K562 (cell line): ENCODE results near the gene JPT2.

ENCODE experiments used
- EZH2 ChIP-seq: IDR thresholded peaks from 2 replicates; pipeline ENCODE4 v1.6.1; 2012; ENCODE audit warnings: low read depth, mild to moderate bottlenecking, inconsistent platforms, low read length, borderline replicate concordance
- KDM4B ChIP-seq, 2 experiments: fragments of 450-650 bp in 1 of 2; sonication (generic) in 1 of 2; IDR thresholded peaks; 2 replicates each; pipeline ENCODE4 v1.6.1; 2016 to 2017; ENCODE audit warnings: borderline replicate concordance in 2 of 2, antibody characterized with exemption in 1 of 2, low read depth in 1 of 2, mild to moderate bottlenecking in 1 of 2
- MBD2 ChIP-seq: sonication (generic); IDR thresholded peaks from 2 replicates; pipeline ENCODE4 v1.6.1; 2016; ENCODE audit warnings: low read depth, borderline replicate concordance
- MYBL2 ChIP-seq, 2 experiments: fragments of 450-650 bp in 1 of 2; sonication (generic) in 1 of 2; formaldehyde crosslinking in 1 of 2; IDR thresholded peaks; 2 replicates each; pipeline versions ENCODE4 v1.6.1 to v1.8.1; 2017 to 2022; ENCODE audit warnings: borderline replicate concordance in 1 of 2, inconsistent platforms in 1 of 2, low read depth in 1 of 2, mild to moderate bottlenecking in 1 of 2, missing genetic modification reagents in 1 of 2, moderate library complexity in 1 of 2
- NCOA1 ChIP-seq: fragments of 450-650 bp; IDR thresholded peaks from 2 replicates; pipeline ENCODE4 v1.6.1; 2016; ENCODE audit warnings: low read depth
- POLR2A ChIP-seq: fragments of 450-650 bp; conservative IDR thresholded peaks from 2 replicates; pipeline ENCODE4 v1.6.1; 2016
- POLR2AphosphoS5 ChIP-seq: IDR thresholded peaks from 2 replicates; pipeline ENCODE4 v1.6.1; 2011; ENCODE audit warnings: mild to moderate bottlenecking, low read depth, low read length, moderate library complexity; ENCODE audit not compliant: control insufficient read depth, insufficient read depth
- TAF1 ChIP-seq: IDR thresholded peaks from 2 replicates; pipeline ENCODE4 v1.6.1; 2011; ENCODE audit warnings: mild to moderate bottlenecking, low read length, moderate library complexity; ENCODE audit not compliant: insufficient read depth, control insufficient read depth, severe bottlenecking; ENCODE audit errors: extremely low read depth
- U2AF2 ChIP-seq: fragments of 200-400 bp; formaldehyde crosslinking; optimal IDR thresholded peaks from 2 replicates; pipeline ENCODE3; 2017; ENCODE audit warnings: low read depth, mild to moderate bottlenecking, low read length
- ZKSCAN8 ChIP-seq: fragments of 200-800 bp; sonication (Bioruptor generic); IDR thresholded peaks from 2 replicates; pipeline ENCODE4 v1.6.1; 2016; ENCODE audit warnings: missing genetic modification characterization, missing compliant biosample characterization
- ZNF146 ChIP-seq: IDR thresholded peaks from one replicate; pipeline ENCODE4 v1.6.1; 2018; ENCODE audit warnings: missing compliant biosample characterization; ENCODE audit not compliant: unreplicated experiment
- TF ChIP-seq, protein P1 (sequence below), 3 experiments: fragments of 200-800 bp in 1 of 3; sonication (Bioruptor generic) in 1 of 3; sonication (generic) in 1 of 3; formaldehyde crosslinking in 1 of 3; IDR thresholded peaks; 2 replicates each; pipeline versions ENCODE4 v1.6.1 to v1.8.0; 2016 to 2022; ENCODE audit warnings: mild to moderate bottlenecking in 2 of 3, missing compliant biosample characterization in 2 of 3, missing genetic modification characterization in 2 of 3, missing genetic modification reagents in 1 of 3
- TF ChIP-seq, protein P2 (sequence below), 3 experiments: IDR thresholded peaks in 2 of 3; conservative IDR thresholded peaks in 1 of 3; 2 replicates each; pipeline ENCODE4 v1.5.1; 2011 to 2012; ENCODE audit warnings: low read length in 3 of 3, mild to moderate bottlenecking in 3 of 3, control low read depth in 2 of 3, improper control_type of control experiment in 1 of 3, inconsistent platforms in 1 of 3, low read depth in 1 of 3, mixed read lengths in 1 of 3, moderate library complexity in 1 of 3; ENCODE audit not compliant: insufficient read depth in 2 of 3
- TF ChIP-seq, protein P3 (sequence below): sonication (generic); formaldehyde crosslinking; IDR thresholded peaks from 2 replicates; pipeline ENCODE4 v1.8.1; 2023; ENCODE audit warnings: mild to moderate bottlenecking, missing genetic modification reagents

DNA sequence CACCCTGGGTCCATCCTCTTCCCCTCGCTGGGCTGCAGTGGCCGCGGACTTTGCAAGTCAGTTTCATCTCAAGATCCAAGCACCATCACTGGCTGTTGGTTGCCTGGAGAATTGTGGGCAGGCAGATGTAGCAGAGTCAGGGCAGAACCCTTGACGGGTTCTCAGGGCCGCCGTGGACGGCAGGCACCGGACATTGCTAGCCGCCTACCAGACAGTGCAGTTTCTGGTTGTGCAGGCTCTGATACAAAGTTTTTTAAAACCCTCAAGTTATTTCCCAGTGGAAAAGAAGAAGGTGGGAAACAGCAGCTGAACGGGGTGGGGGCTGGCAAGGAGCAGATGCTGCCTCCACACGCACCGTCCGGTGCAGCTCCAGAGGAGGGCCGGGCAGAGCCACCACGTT, 31.3 kb downstream of the JPT2 start:
- TF ChIP-seq MBD2 (no peak), KDM4B (IDR thresholded peaks at IDR 0.05; ENCODE audit: borderline replicate concordance in 2 of 2, low read depth in 1 of 2) (no peak), ZNF146 (CRISPR knock-in tag) (no peak), U2AF2 (no peak), MYBL2 (IDR thresholded peaks at IDR 0.05; ENCODE audit: low read depth) (no peak), MYBL2 (CRISPR knock-in tag; IDR thresholded peaks at IDR 0.05; ENCODE audit: borderline replicate concordance) (no peak), POLR2A (no peak), NCOA1 (no peak), EZH2 (no peak), POLR2AphosphoS5 (no peak), TAF1 (no peak), ZKSCAN8 (CRISPR knock-in tag) (no peak)
- TF ChIP-seq, protein P1, sequence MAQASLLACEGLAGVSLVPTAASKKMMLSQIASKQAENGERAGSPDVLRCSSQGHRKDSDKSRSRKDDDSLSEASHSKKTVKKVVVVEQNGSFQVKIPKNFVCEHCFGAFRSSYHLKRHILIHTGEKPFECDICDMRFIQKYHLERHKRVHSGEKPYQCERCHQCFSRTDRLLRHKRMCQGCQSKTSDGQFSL (CRISPR knock-in tag; IDR thresholded peaks at IDR 0.05) = no peak
- TF ChIP-seq, protein P1 (tag; IDR thresholded peaks at IDR 0.05) = no peak
- TF ChIP-seq, protein P2, sequence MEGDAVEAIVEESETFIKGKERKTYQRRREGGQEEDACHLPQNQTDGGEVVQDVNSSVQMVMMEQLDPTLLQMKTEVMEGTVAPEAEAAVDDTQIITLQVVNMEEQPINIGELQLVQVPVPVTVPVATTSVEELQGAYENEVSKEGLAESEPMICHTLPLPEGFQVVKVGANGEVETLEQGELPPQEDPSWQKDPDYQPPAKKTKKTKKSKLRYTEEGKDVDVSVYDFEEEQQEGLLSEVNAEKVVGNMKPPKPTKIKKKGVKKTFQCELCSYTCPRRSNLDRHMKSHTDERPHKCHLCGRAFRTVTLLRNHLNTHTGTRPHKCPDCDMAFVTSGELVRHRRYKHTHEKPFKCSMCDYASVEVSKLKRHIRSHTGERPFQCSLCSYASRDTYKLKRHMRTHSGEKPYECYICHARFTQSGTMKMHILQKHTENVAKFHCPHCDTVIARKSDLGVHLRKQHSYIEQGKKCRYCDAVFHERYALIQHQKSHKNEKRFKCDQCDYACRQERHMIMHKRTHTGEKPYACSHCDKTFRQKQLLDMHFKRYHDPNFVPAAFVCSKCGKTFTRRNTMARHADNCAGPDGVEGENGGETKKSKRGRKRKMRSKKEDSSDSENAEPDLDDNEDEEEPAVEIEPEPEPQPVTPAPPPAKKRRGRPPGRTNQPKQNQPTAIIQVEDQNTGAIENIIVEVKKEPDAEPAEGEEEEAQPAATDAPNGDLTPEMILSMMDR (IDR thresholded peaks at IDR 0.05 in 2 of 3, conservative IDR thresholded peaks at IDR 0.05 in 1 of 3; ENCODE audit: insufficient read depth in 2 of 3, low read depth in 1 of 3, low read length in 3 of 3) = no peak
- TF ChIP-seq, protein P3, sequence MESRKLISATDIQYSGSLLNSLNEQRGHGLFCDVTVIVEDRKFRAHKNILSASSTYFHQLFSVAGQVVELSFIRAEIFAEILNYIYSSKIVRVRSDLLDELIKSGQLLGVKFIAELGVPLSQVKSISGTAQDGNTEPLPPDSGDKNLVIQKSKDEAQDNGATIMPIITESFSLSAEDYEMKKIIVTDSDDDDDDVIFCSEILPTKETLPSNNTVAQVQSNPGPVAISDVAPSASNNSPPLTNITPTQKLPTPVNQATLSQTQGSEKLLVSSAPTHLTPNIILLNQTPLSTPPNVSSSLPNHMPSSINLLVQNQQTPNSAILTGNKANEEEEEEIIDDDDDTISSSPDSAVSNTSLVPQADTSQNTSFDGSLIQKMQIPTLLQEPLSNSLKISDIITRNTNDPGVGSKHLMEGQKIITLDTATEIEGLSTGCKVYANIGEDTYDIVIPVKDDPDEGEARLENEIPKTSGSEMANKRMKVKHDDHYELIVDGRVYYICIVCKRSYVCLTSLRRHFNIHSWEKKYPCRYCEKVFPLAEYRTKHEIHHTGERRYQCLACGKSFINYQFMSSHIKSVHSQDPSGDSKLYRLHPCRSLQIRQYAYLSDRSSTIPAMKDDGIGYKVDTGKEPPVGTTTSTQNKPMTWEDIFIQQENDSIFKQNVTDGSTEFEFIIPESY = no peak
